Caco-2 (cell line): ENCODE measurements around the gene GLB1L. TPM values are rescaled to one million over a fixed set of nuclear protein-coding genes. Genes with fewer than 3 reads are reported as not detected.

Experiments used
- BruUV-seq: library from RNA; stranded (reverse); fragments of 400-500 nt; replicated peaks from 2 replicates; lab custom pipeline; 2021; lab: Mats Ljungman, UMichigan
- CTCF ChIA-PET: fragments of 300-600 bp; sonication (Branson Sonifier 250); formaldehyde crosslinking; loops from one replicate; lab custom pipeline; 2022; ENCODE audit warnings: antibody characterized with exemption; lab: Charles Lee
- POLR2A ChIA-PET: fragments of 300-600 bp; sonication (Branson Sonifier 250); formaldehyde crosslinking; loops from one replicate; lab custom pipeline; 2022; ENCODE audit warnings: antibody characterized with exemption; lab: Charles Lee
- DNase-seq, 2 experiments: peaks; one replicate each; pipeline versions ENCODE4 v3.0.0 to v3.0.0-alpha.2; 2020 to 2022
- H3K27me3 ChIP-seq: replicated peaks from 2 replicates; pipeline ENCODE4 v1.6.0; 2011; ENCODE audit warnings: low read length; ENCODE audit not compliant: control insufficient read depth, insufficient read depth
- H3K36me3 ChIP-seq: 2 replicates; pipeline ENCODE4 v1.5.1; 2011; ENCODE audit warnings: low read length; ENCODE audit not compliant: control insufficient read depth, insufficient read depth
- H3K4me1 ChIP-seq: fragments of 250-450 bp; sonication (Bioruptor Pico); 2 replicates; pipeline ENCODE4 v1.5.1; 2020; ENCODE audit warnings: mild to moderate bottlenecking
- H3K4me3 ChIP-seq: 2 replicates; pipeline ENCODE4 v1.5.1; 2011; ENCODE audit warnings: low read depth, mild to moderate bottlenecking, control low read depth, low read length
- H3K9me3 ChIP-seq: fragments of 250-450 bp; sonication (Bioruptor Pico); 2 replicates; pipeline ENCODE4 v1.5.1; 2020; ENCODE audit warnings: mild to moderate bottlenecking, moderate library complexity
- H3K27ac Mint-ChIP-seq: one replicate; pipeline ENCODE4 v1.8.0; 2022; ENCODE audit warnings: mixed read lengths; ENCODE audit not compliant: unreplicated experiment
- H3K27me3 Mint-ChIP-seq: one replicate; pipeline ENCODE4 v1.8.0; 2022; ENCODE audit warnings: mixed read lengths; ENCODE audit not compliant: insufficient read depth, unreplicated experiment
- H3K36me3 Mint-ChIP-seq: one replicate; pipeline ENCODE4 v1.8.0; 2022; ENCODE audit warnings: mild to moderate bottlenecking, mixed read lengths; ENCODE audit not compliant: insufficient read depth, unreplicated experiment
- H3K4me1 Mint-ChIP-seq: one replicate; pipeline ENCODE4 v1.8.0; 2022; ENCODE audit warnings: low read depth, mixed read lengths; ENCODE audit not compliant: unreplicated experiment
- H3K4me3 Mint-ChIP-seq: one replicate; pipeline ENCODE4 v1.8.0; 2022; ENCODE audit warnings: mild to moderate bottlenecking, moderate library complexity, mixed read lengths; ENCODE audit not compliant: unreplicated experiment
- H3K9me3 Mint-ChIP-seq: one replicate; pipeline ENCODE4 v1.8.0; 2022; ENCODE audit warnings: mixed read lengths; ENCODE audit not compliant: unreplicated experiment
- intact Hi-C: fragments of 100-400 bp; cut with micrococcal nuclease; formaldehyde crosslinking; loops from one replicate; pipeline ENCODE4 v1.10.0; 2022; ENCODE audit not compliant: unreplicated experiment
- total RNA-seq: library from RNA; stranded (reverse); gene quantifications from 2 replicates; pipeline ENCODE4 v1.2.3, GENCODE V29; 2022
- TF ChIP-seq, protein P1 (sequence below), 2 experiments: fragments of 200-600 bp in 1 of 2; IDR thresholded peaks; 1 replicate in 1 of 2; 2 replicates in 1 of 2; pipeline versions ENCODE4 v1.5.1 to v1.8.0; 2011 to 2022; ENCODE audit warnings: antibody characterized with exemption in 1 of 2, control low read depth in 1 of 2, inconsistent platforms in 1 of 2, low read depth in 1 of 2, low read length in 1 of 2, mild to moderate bottlenecking in 1 of 2, moderate library complexity in 1 of 2; ENCODE audit not compliant: insufficient read depth in 1 of 2, severe bottlenecking in 1 of 2, unreplicated experiment in 1 of 2

Gene GLB1L
- total RNA-seq, 1 experiment from 2014 or later: 3.3 TPM

DNA sequence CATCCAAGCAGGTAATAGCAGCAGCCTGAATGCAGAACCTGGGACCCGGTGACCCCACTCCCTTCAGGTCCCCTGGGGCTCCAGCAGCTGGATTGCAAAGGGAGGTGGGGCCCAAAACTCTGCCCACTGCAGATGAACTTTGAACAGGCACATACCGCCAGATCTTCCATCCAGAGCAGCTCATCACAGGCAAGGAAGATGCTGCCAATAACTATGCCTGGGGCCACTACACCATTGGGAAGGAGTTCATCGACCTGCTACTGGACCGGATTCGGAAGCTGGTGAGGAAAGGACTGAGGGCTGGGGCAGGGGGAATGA, 24.8 kb upstream of the GLB1L start:
- TF ChIP-seq, protein P1, sequence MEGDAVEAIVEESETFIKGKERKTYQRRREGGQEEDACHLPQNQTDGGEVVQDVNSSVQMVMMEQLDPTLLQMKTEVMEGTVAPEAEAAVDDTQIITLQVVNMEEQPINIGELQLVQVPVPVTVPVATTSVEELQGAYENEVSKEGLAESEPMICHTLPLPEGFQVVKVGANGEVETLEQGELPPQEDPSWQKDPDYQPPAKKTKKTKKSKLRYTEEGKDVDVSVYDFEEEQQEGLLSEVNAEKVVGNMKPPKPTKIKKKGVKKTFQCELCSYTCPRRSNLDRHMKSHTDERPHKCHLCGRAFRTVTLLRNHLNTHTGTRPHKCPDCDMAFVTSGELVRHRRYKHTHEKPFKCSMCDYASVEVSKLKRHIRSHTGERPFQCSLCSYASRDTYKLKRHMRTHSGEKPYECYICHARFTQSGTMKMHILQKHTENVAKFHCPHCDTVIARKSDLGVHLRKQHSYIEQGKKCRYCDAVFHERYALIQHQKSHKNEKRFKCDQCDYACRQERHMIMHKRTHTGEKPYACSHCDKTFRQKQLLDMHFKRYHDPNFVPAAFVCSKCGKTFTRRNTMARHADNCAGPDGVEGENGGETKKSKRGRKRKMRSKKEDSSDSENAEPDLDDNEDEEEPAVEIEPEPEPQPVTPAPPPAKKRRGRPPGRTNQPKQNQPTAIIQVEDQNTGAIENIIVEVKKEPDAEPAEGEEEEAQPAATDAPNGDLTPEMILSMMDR (IDR thresholded peaks at IDR 0.05; ENCODE audit: insufficient read depth in 1 of 2, low read depth in 1 of 2, low read length in 1 of 2, severe bottlenecking in 1 of 2, unreplicated experiment in 1 of 2): no peak
- BruUV-seq: no TSS peak
- Histone ChIP-seq H3K4me3 (no peak overlapping the region), H3K4me1 (peaks cover 20% of the 10 kb centered on the region), H3K36me3 (no peaks in the 10 kb centered on the region), H3K9me3 (no peaks in the 10 kb centered on the region), H3K27me3 (no peaks in the 10 kb centered on the region)
- Mint-ChIP-seq H3K27ac (no peak overlapping the region), H3K4me1 (peaks cover 5% of the 10 kb centered on the region), H3K27me3 (no peaks in the 10 kb centered on the region), H3K4me3 (no peak overlapping the region), H3K36me3 (peaks cover 4% of the 10 kb centered on the region), H3K9me3 (no peaks in the 10 kb centered on the region)
- no peak for DNase-seq
- intact Hi-C loops: no loop called here
- ChIA-PET POLR2A (no interaction called here), CTCF (no interaction called here)

DNA sequence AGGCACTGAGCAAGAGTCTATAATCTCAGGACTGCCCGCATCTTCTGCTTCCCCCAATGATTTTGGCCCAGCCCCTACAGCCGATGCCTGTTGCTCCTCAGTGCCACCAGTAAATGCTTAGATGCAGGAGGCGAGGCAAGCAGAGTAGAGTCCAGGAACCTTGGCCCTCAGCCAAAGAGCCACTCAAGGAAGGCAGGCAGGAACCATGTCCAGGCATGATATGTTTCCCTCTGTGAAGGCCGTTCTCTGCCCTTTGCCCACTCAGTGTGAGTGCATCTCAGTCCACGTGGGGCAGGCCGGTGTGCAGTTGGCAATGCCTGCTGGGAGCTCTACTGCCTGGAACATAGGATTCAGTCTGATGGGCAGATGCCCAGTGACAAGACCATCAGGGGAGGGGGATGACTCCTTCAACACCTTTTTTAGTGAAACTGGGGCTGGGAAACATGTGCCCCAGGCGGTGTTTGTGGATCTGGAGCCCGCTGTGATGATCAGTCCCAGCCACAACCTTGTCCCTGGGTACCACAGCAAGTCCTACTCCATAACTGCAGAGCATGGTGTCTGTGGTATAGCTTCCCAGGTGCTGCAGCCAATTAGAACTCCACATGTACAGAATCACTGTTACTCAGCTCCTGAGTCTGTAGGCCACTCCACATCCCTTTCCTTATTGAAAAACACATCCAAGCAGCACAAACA, 24.3 kb upstream of the GLB1L start:
- ChIA-PET CTCF (no interaction called here), POLR2A (no interaction called here)
- no peaks in the 10 kb centered on the region for H3K9me3 Mint-ChIP-seq
- no peak overlapping the region for H3K4me3 Mint-ChIP-seq
- H3K9me3 ChIP-seq: no peaks in the 10 kb centered on the region
- no peak overlapping the region for H3K4me3 ChIP-seq
- TF ChIP-seq, protein P1 (IDR thresholded peaks at IDR 0.05; ENCODE audit: insufficient read depth in 1 of 2, low read depth in 1 of 2, low read length in 1 of 2, severe bottlenecking in 1 of 2, unreplicated experiment in 1 of 2): no peak
- peaks cover 4% of the 10 kb centered on the region for H3K36me3 Mint-ChIP-seq
- no peak overlapping the region for H3K27ac Mint-ChIP-seq
- no peaks in the 10 kb centered on the region for H3K27me3 ChIP-seq
- no TSS peak for BruUV-seq
- H3K4me1 Mint-ChIP-seq: peaks cover 5% of the 10 kb centered on the region
- intact Hi-C loops: no loop called here
- H3K27me3 Mint-ChIP-seq: no peaks in the 10 kb centered on the region
- no peaks in the 10 kb centered on the region for H3K36me3 ChIP-seq
- DNase-seq: no peak
- H3K4me1 ChIP-seq: peaks cover 15% of the 10 kb centered on the region

DNA sequence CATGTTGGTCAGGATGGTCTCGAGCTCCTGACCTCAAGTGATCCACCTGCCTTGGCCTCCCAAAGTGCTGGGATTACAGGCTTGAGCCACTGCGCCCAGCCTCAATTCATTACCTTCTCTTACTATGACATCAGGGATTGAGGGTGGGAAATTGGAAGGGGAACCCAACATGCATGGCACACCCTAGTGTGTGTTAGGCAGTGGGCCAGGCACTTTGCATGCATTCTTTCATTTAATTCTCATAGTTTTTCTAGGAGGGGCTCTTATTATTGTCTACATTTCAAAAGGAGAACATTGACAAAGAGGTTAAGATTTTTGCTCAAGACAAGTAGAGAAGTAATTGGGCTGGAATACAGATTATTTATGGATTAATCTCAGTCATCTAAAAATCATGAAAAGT, 23.1 kb upstream of the GLB1L start:
- Mint-ChIP-seq H3K27me3 (no peaks in the 10 kb centered on the region), H3K36me3 (peaks cover 4% of the 10 kb centered on the region), H3K9me3 (no peaks in the 10 kb centered on the region), H3K4me1 (peaks cover 5% of the 10 kb centered on the region), H3K4me3 (no peak overlapping the region), H3K27ac (no peak overlapping the region)
- H3K4me1 ChIP-seq: peaks cover 7% of the 10 kb centered on the region
- ChIA-PET POLR2A (no interaction called here), CTCF (interaction anchor here (0.7 kb wide), 1 partner anchor 9 kb away, joined by 10 read pairs; no protein-coding TSS in a partner anchor)
- no peak overlapping the region for H3K4me3 ChIP-seq
- no peak for DNase-seq
- no TSS peak for BruUV-seq
- no peaks in the 10 kb centered on the region for H3K27me3 ChIP-seq
- TF ChIP-seq, protein P1 (IDR thresholded peaks at IDR 0.05; ENCODE audit: insufficient read depth in 1 of 2, low read depth in 1 of 2, low read length in 1 of 2, severe bottlenecking in 1 of 2, unreplicated experiment in 1 of 2): no peak
- no peaks in the 10 kb centered on the region for H3K36me3 ChIP-seq
- no peaks in the 10 kb centered on the region for H3K9me3 ChIP-seq
- intact Hi-C loops: no loop called here
